ENCODE results near the gene SPC24. TPM values are rescaled to one million over a fixed set of nuclear protein-coding genes. Genes with fewer than 3 reads are reported as not detected.

Gene SPC24
- total and polyA plus RNA-seq, 9 of the 15 experiments (the other 6 are each of a cell fraction or from before 2014, with no cell fraction given), result 18.2 to 154 (median 60.9) TPM

GRCh38 chr19:11155373-11156120, at the start of gene SPC24 (continued):
- no peak for TF ChIP-seq CREB5 (CRISPR knock-in tag; IDR thresholded peaks at IDR 0.05)
- peak in 1 of 3 experiments; percentile 36; a peak in 1 of 6 replicates for TF ChIP-seq CTCF (IDR thresholded peaks at IDR 0.05 in 2 of 3, conservative IDR thresholded peaks at IDR 0.05 in 1 of 3; ENCODE audit: insufficient read depth in 2 of 3, low read depth in 1 of 3, low read length in 3 of 3)
- no peak; the same call in 1 of the 2 replicates for TF ChIP-seq RFX1 (IDR thresholded peaks at IDR 0.05)
- TF ChIP-seq, protein P1, sequence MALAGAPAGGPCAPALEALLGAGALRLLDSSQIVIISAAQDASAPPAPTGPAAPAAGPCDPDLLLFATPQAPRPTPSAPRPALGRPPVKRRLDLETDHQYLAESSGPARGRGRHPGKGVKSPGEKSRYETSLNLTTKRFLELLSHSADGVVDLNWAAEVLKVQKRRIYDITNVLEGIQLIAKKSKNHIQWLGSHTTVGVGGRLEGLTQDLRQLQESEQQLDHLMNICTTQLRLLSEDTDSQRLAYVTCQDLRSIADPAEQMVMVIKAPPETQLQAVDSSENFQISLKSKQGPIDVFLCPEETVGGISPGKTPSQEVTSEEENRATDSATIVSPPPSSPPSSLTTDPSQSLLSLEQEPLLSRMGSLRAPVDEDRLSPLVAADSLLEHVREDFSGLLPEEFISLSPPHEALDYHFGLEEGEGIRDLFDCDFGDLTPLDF (CRISPR knock-in tag; IDR thresholded peaks at IDR 0.05), result peak; percentile 92
- TF ChIP-seq HDAC3 (IDR thresholded peaks at IDR 0.05; ENCODE audit: borderline replicate concordance, partially characterized antibody), result no peak
- TF ChIP-seq RAD51 (IDR thresholded peaks at IDR 0.05; ENCODE audit: borderline replicate concordance, low read depth), result no peak
- TF ChIP-seq SUPT5H (IDR thresholded peaks at IDR 0.05), result peak; percentile 96
- TF ChIP-seq SPI1 (IDR thresholded peaks at IDR 0.05; ENCODE audit: borderline replicate concordance, low read depth, low read length), result no peak
- TF ChIP-seq RERE (CRISPR knock-in tag; IDR thresholded peaks at IDR 0.05; ENCODE audit: borderline replicate concordance), result no peak
- no peak for TF ChIP-seq ILK (tag; IDR thresholded peaks at IDR 0.05; ENCODE audit: borderline replicate concordance, low read depth)
- TF ChIP-seq POLR2B (IDR thresholded peaks at IDR 0.05; ENCODE audit: low read depth, partially characterized antibody), result peak; percentile 87
- no peak for TF ChIP-seq NFE2L1 (tag; IDR thresholded peaks at IDR 0.05; ENCODE audit: borderline replicate concordance, low read depth)
- TF ChIP-seq CREB3 (tag; conservative IDR thresholded peaks at IDR 0.05; ENCODE audit: low read depth), result no peak
- TF ChIP-seq ZNF785 (CRISPR knock-in tag; IDR thresholded peaks at IDR 0.05), result no peak
